ENCODE measurements around the gene MREG. TPM values are rescaled to one million over a fixed set of nuclear protein-coding genes. Genes with fewer than 3 reads are reported as not detected.
A peak's percentile ranks its signal among the peaks of the same experiment; 100 is the strongest.

Gene MREG
- polyA plus RNA-seq, 2 of the 4 experiments (the other 2 are of a cell fraction): 6.4 to 8.0 TPM

- peak; percentile 98 for TF ChIP-seq FOSL2 (IDR thresholded peaks at IDR 0.05)
- peak; percentile 97 for TF ChIP-seq FOSL2 (CRISPR knock-in tag; IDR thresholded peaks at IDR 0.05)
- TF ChIP-seq TP53 (CRISPR knock-in tag; IDR thresholded peaks at IDR 0.05): no peak
- no peak for TF ChIP-seq HOXA7 (CRISPR knock-in tag; IDR thresholded peaks at IDR 0.05)
- no peak for TF ChIP-seq ESRRA (IDR thresholded peaks at IDR 0.05; ENCODE audit: borderline replicate concordance, low read length)
- TF ChIP-seq JUNB (IDR thresholded peaks at IDR 0.05): peak; percentile 96
- no peak for TF ChIP-seq CBX8 (IDR thresholded peaks at IDR 0.05)
- TF ChIP-seq GATA3 (IDR thresholded peaks at IDR 0.05; ENCODE audit: borderline replicate concordance): peak; percentile 56; the same call in 1 of the 2 replicates
- TF ChIP-seq RARB (CRISPR knock-in tag; IDR thresholded peaks at IDR 0.05): no peak
- TF ChIP-seq CHD4 (IDR thresholded peaks at IDR 0.05; ENCODE audit: borderline replicate concordance): no peak
These were observed 30.9 kb downstream of the MREG start (continued) for GRCh38 chr2:215982465-215982875.

- no peak overlapping the region for H3K4me3 ChIP-seq
- no peak overlapping the region for H3K27ac ChIP-seq
- TF ChIP-seq ZFP36 (IDR thresholded peaks at IDR 0.05; ENCODE audit: borderline replicate concordance, partially characterized antibody) (no peak), ZSCAN20 (CRISPR knock-in tag; IDR thresholded peaks at IDR 0.05) (no peak), ZNF302 (CRISPR knock-in tag; IDR thresholded peaks at IDR 0.05) (no peak), EP300 (IDR thresholded peaks at IDR 0.05) (no peak), HEYL (CRISPR knock-in tag; IDR thresholded peaks at IDR 0.05) (no peak), KDM1A (IDR thresholded peaks at IDR 0.05; ENCODE audit: low read depth) (no peak), NR3C1 (IDR thresholded peaks at IDR 0.05) (no peak)
- H3K4me1 ChIP-seq: peaks cover 40% of the 10 kb centered on the region
- ChIA-PET CTCF (no interaction called here), POLR2A (no interaction called here)
- H3K9me3 ChIP-seq: no peaks in the 10 kb centered on the region
- no peak for DNase-seq (ENCODE audit: low read depth in 1 of 2, low spot score in 1 of 2)
- FAIRE-seq: no peak
- no peak for ATAC-seq
- no peak overlapping the region for H3K4me2 ChIP-seq
- WGBS (ENCODE audit: missing lambda C conversion rate): 87% methylated on average over 7 of the region's 7 CpGs
These were observed 32.2 kb downstream of the MREG start for GRCh38 chr2:215981115-215981514.

GRCh38 chr2:215979620-215980019 is 33.7 kb downstream of the MREG start:
- Histone ChIP-seq H3K4me3 (no peak overlapping the region), H3K27ac (peak overlapping the region in 1 of 2 experiments; percentile 51; a peak in 1 of 6 replicates), H3K4me1 (peaks cover 41% of the 10 kb centered on the region), H3K4me2 (peak overlapping the region; percentile 51), H3K9me3 (no peaks in the 10 kb centered on the region)
- DNase-seq (ENCODE audit: low read depth in 1 of 2, low spot score in 1 of 2) (peak; percentile 11 to 57), FAIRE-seq (no peak), ATAC-seq (peak in 1 of 2 experiments; percentile 38; a peak in 2 of 6 replicates)
- WGBS (ENCODE audit: missing lambda C conversion rate): 5% methylated on average over 2 of the region's 2 CpGs
- TF ChIP-seq FOSL2 (IDR thresholded peaks at IDR 0.05): no peak
- 0 out of 2 replicates have a peak, but pooled peaks have one; percentile 17 for TF ChIP-seq FOSL2 (CRISPR knock-in tag; IDR thresholded peaks at IDR 0.05)
- TF ChIP-seq KDM1A (IDR thresholded peaks at IDR 0.05; ENCODE audit: low read depth): no peak
- ChIA-PET POLR2A (no interaction called here), CTCF (interaction anchor here (0.7 to 1.0 kb wide), 2 partner anchors 27 to 1886 kb away, joined by 3 read pairs; no protein-coding TSS in a partner anchor)

- Histone ChIP-seq H3K4me1 (peaks cover 18% of the 10 kb centered on the region), H3K9me3 (no peaks in the 10 kb centered on the region), H3K4me2 (peak overlapping the region; percentile 59; the same call in 2 of the 3 replicates), H3K27ac (no peak overlapping the region), H3K4me3 (no peak overlapping the region)
- no peak for TF ChIP-seq NPAS2 (CRISPR knock-in tag; IDR thresholded peaks at IDR 0.05; ENCODE audit: borderline replicate concordance)
- TF ChIP-seq TFCP2L1 (CRISPR knock-in tag; IDR thresholded peaks at IDR 0.05): no peak
- TF ChIP-seq FOXS1 (CRISPR knock-in tag; IDR thresholded peaks at IDR 0.05): no peak
- no peak for TF ChIP-seq HES2 (IDR thresholded peaks at IDR 0.05)
- TF ChIP-seq HMGXB4 (CRISPR knock-in tag; IDR thresholded peaks at IDR 0.05; ENCODE audit: borderline replicate concordance): no peak
- no peak for TF ChIP-seq REST (IDR thresholded peaks at IDR 0.05)
- TF ChIP-seq NR3C1 (IDR thresholded peaks at IDR 0.05): no peak
- no peak for TF ChIP-seq HDAC2 (IDR thresholded peaks at IDR 0.05)
- TF ChIP-seq JUNB (IDR thresholded peaks at IDR 0.05): no peak
- TF ChIP-seq HOXB13 (CRISPR knock-in tag; IDR thresholded peaks at IDR 0.05; ENCODE audit: low read depth): no peak
- 90% methylated on average over 2 of the region's 2 CpGs for WGBS (ENCODE audit: missing lambda C conversion rate)
- CTCF ChIA-PET: interaction anchor here (0.6 to 1.3 kb wide), 5 partner anchors 25 to 49 kb away, joined by 3 to 5 read pairs (median 3); no protein-coding TSS in a partner anchor
- ATAC-seq (no peak), DNase-seq (ENCODE audit: low read depth in 1 of 2, low spot score in 1 of 2) (no peak), FAIRE-seq (no peak)
- POLR2A ChIA-PET: no interaction called here
These were observed 38.5 kb downstream of the MREG start for GRCh38 chr2:215974700-215975429.

Measured in A549 (cell line).